8988T (cell line): ENCODE results near the gene BAHD1.

ENCODE experiments used
- DNase-seq: peaks from one replicate; pipeline ENCODE4 v3.0.0; 2011

Gene BAHD1

DNA sequence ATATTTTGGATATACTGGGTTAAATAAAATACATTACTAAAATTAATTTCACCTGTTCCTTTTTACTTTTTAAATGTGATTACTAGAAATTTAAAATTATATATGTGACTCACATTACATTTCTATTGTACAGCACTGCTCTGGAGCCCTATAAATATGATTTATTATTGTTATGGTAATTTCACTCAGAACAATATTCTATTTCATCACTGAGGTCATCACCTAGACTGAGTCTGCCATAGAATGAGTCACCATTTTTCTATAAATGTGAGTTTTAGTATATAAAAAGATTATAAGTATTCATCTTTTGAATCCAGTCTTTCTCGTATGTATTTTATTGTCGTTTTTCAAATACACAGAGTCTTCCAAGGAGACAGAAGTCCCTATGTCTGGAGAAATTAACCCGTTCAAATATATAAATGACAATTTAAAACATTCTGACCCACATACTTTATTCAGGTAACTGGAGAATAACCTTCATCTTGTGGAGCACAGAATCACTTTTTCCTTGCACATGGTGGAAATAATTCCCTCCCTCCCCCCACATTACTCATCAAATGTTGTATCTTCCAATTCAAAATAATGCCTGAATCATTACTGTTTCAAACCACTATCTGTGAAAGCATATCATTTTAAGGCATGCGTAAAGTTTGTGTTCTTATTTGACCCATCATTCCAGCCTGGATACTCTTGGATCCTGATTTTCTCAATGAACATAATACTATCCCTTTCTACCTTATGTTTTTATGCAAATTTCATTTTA lies 60.0 kb downstream of the BAHD1 start:
- no peak for DNase-seq

DNA sequence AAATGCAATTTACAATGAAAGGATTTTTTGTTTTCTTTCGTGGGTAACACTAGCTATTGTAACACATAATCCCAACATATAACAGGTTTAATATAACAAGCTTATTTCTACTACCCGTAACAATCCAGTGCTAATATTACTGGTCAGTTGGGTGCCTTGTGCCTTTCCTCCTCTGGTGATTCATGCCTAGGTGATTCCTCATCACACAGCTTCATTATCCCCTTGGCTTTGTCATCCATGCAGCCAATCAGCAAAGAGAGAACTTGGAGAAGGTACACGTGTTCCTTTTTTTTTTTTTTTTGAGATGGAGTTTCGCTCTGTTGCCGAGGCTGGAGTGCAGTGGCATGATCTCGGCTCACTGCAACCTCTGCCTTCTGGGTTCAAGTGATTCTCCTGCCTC lies 60.7 kb downstream of the BAHD1 start:
- DNase-seq: no peak

DNA sequence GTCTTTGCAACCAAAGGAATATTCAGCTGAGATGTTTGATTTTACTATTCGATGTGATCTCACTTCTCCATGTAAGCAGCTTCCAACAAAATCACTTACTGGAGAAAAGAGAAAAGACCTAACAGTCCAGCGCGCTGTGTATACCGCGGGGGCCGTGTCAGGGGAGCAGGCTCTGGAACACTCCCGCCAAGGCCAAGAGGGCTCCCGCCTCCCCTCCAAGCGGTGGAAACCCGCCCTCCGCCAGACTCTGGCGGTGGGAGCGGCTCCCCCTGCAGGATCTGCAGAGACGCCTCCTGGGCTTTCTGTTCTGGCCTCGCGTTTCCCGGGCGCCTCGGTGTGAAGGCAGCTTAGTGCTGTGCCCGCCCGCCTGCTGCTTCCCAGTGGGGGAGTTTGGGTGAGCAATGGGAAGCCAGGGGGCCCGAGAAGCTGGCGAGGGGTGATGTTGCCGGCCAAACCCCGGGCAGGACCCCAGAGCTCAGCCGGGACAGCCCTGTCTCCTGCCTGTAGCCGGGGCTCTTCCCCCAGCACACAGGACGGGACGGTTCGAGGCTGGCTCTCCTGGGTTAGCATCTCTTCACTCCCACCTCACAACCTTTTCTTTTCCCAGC lies 66.3 kb downstream of the BAHD1 start:
- peak; percentile 78 for DNase-seq

DNA sequence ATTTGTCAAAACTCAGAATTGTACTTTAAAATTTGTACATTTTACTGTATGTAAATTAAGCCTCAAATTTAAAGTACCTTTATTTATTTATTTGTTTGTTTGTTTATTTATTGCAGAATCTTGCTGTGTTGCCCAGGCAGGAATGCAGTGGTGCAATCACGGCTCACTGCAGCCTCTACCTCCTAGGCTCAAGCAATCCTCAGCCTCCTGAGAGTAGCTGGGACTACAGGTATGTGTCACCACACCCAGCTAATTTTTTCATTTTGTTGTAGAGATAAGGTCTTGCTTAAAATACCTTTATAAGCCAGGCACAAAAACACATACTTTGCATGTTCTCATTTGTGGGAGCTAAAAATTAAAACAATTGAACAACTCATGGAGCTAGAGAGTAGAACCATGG lies 67.5 kb downstream of the BAHD1 start:
- no peak for DNase-seq

DNA sequence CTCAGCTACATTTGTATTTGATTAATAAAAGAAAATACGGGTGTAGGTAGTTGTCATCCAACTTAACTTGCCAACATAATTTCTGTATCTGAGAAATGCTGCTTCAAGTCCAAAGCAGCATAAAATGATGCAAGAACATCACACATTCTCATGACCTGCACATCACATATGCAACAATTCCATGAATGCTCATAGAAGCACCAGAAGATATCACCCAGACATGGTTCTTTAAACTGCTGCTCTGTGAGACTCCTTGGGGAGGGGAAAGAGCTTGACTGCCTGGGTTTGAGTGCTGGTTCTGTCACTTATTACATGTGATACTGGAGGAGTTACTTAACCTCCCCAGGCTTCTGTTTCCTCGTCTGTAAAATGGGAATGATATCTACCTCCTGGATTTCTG lies 69.4 kb downstream of the BAHD1 start:
- no peak for DNase-seq

DNA sequence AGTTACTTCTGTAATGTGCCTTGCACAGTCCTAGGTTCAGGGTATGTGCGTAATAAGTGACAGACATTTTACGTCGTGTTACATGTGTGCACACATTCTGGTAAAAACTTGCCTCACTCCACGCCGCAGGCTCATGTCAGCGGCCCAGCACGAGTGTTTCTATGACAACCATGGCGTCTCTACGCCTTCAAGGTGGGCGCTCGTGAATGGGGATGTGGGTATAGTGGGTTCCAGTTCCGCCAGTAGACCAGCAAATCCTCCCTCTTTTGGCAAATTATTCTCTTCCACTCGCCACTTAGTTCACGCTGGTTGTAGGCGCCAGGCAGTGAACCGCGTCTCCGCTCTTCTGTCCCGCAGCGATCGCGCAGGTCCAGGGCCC lies 70.3 kb downstream of the BAHD1 start:
- no peak for DNase-seq

DNA sequence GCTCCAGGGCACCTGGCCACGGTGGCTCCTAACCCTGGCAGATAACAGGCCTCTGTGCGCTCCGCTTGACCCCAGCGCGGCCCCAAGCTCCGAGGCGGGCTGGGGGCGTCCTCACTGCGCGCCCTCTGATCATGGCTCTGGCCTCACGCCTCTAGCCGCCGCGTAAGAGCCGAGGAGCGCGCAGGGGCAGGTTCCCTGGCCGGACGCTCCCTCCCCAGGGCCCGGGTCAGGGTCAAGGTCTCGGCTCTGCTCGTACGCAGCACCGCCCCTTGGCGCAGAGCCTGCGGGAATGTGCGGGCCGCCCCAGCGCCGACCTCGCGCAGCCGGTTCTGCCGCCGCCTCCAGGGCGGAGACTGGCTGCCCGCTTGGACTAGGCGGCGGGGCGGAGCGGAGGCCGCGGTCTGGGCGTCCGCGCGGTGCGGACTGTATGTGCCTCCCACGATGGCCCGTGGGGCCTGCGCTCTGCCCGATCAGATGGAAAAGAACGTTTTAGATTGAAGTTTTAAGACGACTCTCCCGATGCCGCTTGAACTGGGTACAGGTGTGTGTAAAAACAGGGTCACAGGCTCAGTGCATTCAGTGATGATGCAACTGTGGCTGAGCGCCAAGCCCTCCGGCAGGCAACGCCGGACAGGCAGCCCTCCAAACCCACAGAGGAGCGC lies 70.8 kb downstream of the BAHD1 start:
- peak; percentile 62 for DNase-seq

DNA sequence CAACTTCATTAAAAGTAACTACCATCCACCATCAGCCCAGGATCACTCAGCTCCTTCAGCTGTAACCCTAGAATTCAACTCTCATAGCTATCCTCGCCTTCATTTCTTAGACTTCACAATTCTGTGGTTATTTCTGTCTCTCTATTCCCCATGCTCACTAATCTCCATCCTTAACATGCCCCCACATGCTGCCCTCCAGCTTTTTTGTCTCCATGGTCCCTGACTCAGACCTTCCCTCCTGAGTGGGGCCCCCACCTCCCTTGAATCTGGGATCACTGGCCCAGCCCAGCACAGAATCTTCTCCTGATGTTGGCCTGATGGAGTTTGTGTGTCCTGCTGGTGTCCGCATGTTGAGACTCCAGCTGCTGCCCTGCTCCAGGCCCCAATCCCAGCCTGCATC lies 71.7 kb downstream of the BAHD1 start:
- DNase-seq: no peak

DNA sequence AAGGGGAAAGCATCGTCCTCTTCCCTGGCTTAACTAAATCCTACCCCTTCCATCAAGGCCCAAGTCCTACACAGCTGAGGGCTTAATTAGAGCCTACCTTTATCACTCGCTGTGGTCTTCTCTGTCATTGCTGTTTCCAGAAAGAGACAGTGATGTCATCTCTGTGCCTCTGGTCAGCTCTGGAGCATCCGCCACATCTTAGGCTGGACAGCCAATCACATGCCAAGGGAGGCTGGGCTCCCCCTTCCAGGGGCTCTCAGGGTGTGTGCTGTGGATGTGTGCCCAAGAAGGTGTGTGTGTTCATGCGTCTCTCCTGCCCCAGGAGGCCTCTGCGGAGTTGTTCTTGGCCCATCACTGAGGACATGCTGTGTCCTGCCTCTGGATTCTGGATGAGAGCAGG lies 72.9 kb downstream of the BAHD1 start:
- no peak for DNase-seq

DNA sequence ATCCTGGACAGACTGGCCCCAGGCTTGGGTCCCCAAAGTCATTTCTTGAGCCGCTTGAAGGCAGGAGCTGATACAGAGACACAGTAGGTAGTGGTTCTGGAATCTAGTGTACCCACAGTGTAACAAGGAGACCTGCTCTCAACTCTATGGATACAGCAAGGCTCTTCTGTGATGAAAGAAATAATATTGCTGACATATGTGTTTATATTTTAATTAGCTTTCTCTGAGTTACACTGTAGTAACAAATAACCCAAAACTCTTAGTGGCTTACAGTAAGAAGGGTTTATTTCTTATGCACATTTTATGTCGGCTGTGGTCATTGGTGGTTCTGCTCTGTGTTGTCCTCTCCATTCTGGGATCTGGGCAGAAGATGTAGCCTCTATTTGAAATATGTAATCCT lies 75.6 kb downstream of the BAHD1 start:
- DNase-seq: no peak
